PC-3 (cell line): ENCODE measurements around the gene KIF17.

ENCODE experiments used
- CTCF ChIP-seq: fragments of 300-600 bp; sonication (generic); conservative IDR thresholded peaks from 2 replicates; pipeline ENCODE4 v1.5.1; 2017; ENCODE audit warnings: antibody characterized with exemption, low read depth, mild to moderate bottlenecking, low read length
- EZH2 ChIP-seq: fragments of 300-600 bp; sonication (generic); IDR thresholded peaks from one replicate; pipeline ENCODE4 v1.6.1; 2017; ENCODE audit warnings: antibody characterized with exemption, mild to moderate bottlenecking, low read length; ENCODE audit not compliant: unreplicated experiment
- EZH2phosphoT487 ChIP-seq: fragments of 300-600 bp; sonication (generic); IDR thresholded peaks from 2 replicates; pipeline ENCODE4 v1.6.1; 2018; ENCODE audit warnings: mild to moderate bottlenecking, antibody characterized with exemption, low read length, borderline replicate concordance

- no peak for TF ChIP-seq CTCF
- no peak for TF ChIP-seq EZH2
- TF ChIP-seq EZH2phosphoT487, result no peak
These were observed 87.1 kb downstream of the KIF17 start for GRCh38 chr1:20630729-20631128.
